ENCODE results near the gene GLS. TPM values are rescaled to one million over a fixed set of nuclear protein-coding genes. Genes with fewer than 3 reads are reported as not detected.

GLS gene
- total RNA-seq, 1 donor from 2014 or later, result 192 TPM

GRCh38 chr2:190963088-190963487, 82.5 kb downstream of the GLS start:
- FAIRE-seq (no peak), DNase-seq (ENCODE audit: low spot score in 2 of 2) (no peak)

GRCh38 chr2:190964170-190964795, 83.7 kb downstream of the GLS start:
- FAIRE-seq (no peak), DNase-seq (ENCODE audit: low spot score in 2 of 2) (no peak)

- FAIRE-seq (no peak), DNase-seq (ENCODE audit: low spot score in 2 of 2) (no peak)
Measured at GRCh38 chr2:190965580-190966222, 85.1 kb downstream of the GLS start.

- FAIRE-seq (no peak), DNase-seq (ENCODE audit: low spot score in 2 of 2) (no peak)
Measured at GRCh38 chr2:190968522-190968921, 87.9 kb downstream of the GLS start.

GRCh38 chr2:190970160-190970559, 89.5 kb downstream of the GLS start:
- FAIRE-seq (no peak), DNase-seq (ENCODE audit: low spot score in 2 of 2) (no peak)

- FAIRE-seq (no peak), DNase-seq (ENCODE audit: low spot score in 2 of 2) (no peak)
Measured at GRCh38 chr2:190970873-190971506, 90.4 kb downstream of the GLS start.

- DNase-seq (ENCODE audit: low spot score in 2 of 2) (no peak), FAIRE-seq (no peak)
Measured at GRCh38 chr2:190972213-190972612, 91.6 kb downstream of the GLS start.

- DNase-seq (ENCODE audit: low spot score in 2 of 2) (no peak), FAIRE-seq (no peak)
Measured at GRCh38 chr2:190972846-190973245, 92.2 kb downstream of the GLS start.

- no peak for DNase-seq (ENCODE audit: low spot score in 2 of 2)
- no peak for FAIRE-seq
Measured at GRCh38 chr2:190973262-190973661, 92.6 kb downstream of the GLS start.

GRCh38 chr2:190973726-190974628, 93.4 kb downstream of the GLS start:
- FAIRE-seq, result no peak

GRCh38 chr2:190974629-190975361, 94.2 kb downstream of the GLS start:
- no peak for FAIRE-seq
- DNase-seq (ENCODE audit: low spot score in 2 of 2), result no peak

More at GRCh38 chr2:190973726-190974628, 93.4 kb downstream of the GLS start:
- no peak for DNase-seq (ENCODE audit: low spot score in 2 of 2)

- no peak for FAIRE-seq
- no peak for DNase-seq (ENCODE audit: low spot score in 2 of 2)
Measured at GRCh38 chr2:190976521-190976920, 95.9 kb downstream of the GLS start.

- DNase-seq (ENCODE audit: low spot score in 2 of 2), result no peak
- FAIRE-seq, result no peak
Measured at GRCh38 chr2:190977505-190977904, 96.9 kb downstream of the GLS start.

GRCh38 chr2:190978389-190979053, 97.9 kb downstream of the GLS start:
- DNase-seq (ENCODE audit: low spot score in 2 of 2) (no peak), FAIRE-seq (no peak)

- peak in 1 of 2 donors; percentile 24 for DNase-seq (ENCODE audit: low spot score in 2 of 2)
- no peak for FAIRE-seq
Measured at GRCh38 chr2:190979906-190980629, 99.4 kb downstream of the GLS start.

GRCh38 chr2:190980630-190981209, 100.1 kb downstream of the GLS start:
- FAIRE-seq (no peak), DNase-seq (ENCODE audit: low spot score in 2 of 2) (no peak)

GRCh38 chr2:190981333-190981732, 100.7 kb downstream of the GLS start:
- DNase-seq (ENCODE audit: low spot score in 2 of 2) (no peak), FAIRE-seq (no peak)

- FAIRE-seq (no peak), DNase-seq (ENCODE audit: low spot score in 2 of 2) (no peak)
Measured at GRCh38 chr2:190981733-190982132, 101.1 kb downstream of the GLS start.
